NCI-H69 (cell line): ENCODE measurements around the gene UBR3.
A peak's percentile ranks its signal among the peaks of the same experiment; 100 is the strongest.
"Not testable (repeated sequence)": the region's sequence is repeated elsewhere in the genome, so short reads cannot be mapped to it uniquely, and the experiment has no call there.

Experiments used
- DNase-seq: peaks from one replicate; lab custom pipeline; 2025; lab: John Stamatoyannopoulos, UW

Gene UBR3

GRCh38 chr2:169827272-169828140 is at the start of gene UBR3:
UBR3 (plus strand) TSS chr2:169827454; CDS start chr2:169827508, 54 bp downstream.
- peak; percentile 90 for DNase-seq

DNA sequence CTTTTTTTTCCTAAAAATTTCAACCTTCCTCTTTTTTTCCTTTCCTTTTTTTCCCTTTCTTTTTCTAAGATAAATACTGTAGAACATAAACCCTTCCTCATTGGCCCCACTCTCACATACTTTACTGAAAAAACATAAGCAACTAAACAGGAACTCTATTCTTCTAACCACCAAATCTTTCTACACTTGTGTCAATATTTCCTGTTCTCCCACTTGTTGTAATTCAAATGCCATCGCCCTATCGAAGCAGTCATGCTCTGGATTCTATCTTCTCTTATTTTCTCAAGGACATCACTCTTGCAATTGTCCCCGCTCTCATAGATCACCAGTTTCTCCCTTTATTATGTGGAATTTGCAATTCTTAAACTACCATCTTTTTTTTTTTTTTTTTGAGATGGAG is 48.8 kb upstream of the UBR3 start:
- no peak for DNase-seq

DNA sequence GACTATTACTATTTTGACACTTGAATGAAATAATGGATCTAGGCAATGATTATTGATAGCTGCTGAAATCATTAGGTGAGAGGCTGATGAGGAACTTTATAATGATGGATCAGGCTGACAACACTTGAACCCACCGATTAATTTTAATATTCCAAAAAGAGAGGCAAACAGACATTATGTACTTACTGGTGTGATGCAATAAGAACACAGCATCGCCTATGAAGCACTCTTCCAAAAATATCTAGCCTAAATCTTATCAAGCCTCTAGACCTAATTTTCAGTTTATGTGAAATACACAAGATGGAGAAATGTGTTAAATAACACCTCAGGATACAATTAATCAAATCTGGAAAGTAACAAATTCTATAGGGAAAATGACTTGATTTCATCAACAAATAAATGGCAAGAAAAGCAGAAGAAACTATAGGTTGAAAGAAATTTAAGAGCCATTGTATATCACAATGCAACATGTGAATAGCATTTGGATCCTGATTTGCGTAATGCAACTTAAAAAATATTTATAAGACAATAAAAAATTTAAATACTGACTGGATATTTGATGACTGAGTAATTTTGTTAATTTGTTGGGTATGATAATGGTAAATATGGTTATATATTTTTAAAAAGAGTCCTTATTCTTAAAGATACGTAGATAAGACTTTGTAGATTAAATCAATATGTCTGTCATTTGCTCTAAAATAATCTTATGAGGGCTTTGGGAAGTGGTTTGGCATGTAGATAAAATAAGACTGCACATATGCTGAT is 45.8 kb upstream of the UBR3 start:
- no peak for DNase-seq

DNA sequence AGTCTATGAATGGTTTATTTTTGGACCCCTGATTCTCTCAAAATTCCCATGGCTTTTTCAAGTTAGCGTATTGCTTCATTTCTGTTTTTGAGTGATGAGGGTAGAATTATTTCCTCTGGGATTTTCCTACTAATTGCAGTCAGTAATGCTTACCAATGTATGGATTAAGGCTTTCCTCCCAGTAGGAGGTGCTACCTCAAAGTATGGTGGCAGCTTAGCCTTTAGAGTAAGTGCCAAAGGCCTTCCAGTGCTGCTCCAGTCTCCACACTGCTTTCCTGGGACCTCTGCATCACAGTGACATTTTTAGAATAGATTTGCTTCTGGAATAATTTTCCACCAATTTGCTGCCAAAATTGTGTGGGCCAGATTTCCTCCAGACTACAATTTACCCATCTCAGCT is 44.7 kb upstream of the UBR3 start:
- DNase-seq = no peak

DNA sequence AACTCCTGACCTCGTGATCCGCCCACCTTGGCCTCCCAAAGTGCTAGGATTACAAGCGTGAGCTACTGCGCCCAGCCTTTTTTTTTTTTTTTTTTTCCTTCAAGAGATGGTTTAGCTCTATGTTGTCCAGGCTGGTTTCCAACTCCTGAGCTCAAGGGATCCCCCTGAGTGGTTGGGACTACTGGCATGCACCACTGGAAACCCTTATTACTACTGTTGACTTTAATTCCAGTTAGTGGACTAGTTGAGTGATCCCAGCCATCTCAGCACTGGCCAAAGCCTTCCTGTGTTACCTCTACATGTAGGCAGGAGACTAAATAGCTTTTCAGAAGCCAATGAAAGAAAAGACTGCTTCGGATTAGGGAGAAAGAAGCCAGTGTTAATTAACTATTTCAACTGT is 36.7 kb upstream of the UBR3 start:
- DNase-seq = no peak

- no peak for DNase-seq
These were observed 32.1 kb upstream of the UBR3 start for GRCh38 chr2:169795181-169795580.

DNA sequence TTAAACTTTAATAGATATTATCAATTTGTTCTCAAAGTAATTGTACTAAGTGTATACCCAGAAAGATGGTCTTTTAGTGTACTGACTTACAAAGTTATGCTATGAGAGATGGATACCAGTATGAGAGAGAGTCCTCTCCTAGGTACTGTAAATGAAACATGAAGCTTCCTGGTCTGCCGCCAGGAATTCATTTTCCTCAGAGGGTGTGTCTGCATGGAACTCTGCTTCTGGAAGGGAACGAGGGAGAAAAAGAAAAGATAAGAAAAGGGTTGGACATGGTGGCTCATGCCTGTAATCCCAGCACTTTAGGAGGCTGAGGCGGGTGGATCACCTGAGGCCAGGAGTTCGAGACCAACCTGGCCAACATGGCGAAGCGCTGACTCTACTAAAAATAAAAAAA is 30.8 kb upstream of the UBR3 start:
- DNase-seq = peak; percentile 6

DNA sequence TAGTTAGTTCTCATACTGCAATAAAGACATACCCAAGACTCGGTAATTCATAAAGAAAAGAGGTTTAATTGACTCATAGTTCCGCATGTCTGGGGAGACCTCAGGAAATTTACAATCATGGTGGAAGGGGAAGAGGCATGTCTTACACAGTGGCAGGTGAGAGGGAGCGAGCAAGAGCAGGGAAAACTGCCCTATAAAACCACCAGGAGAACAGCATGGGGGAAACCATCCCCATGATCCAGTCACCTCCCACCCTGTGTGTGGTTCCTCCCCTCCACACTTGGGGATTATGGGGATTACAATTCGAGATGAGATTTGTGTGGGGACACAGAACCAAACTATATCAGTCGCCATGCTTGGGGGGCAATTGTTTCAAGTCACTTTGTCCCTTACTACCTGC is 29.7 kb upstream of the UBR3 start:
- no peak for DNase-seq

DNA sequence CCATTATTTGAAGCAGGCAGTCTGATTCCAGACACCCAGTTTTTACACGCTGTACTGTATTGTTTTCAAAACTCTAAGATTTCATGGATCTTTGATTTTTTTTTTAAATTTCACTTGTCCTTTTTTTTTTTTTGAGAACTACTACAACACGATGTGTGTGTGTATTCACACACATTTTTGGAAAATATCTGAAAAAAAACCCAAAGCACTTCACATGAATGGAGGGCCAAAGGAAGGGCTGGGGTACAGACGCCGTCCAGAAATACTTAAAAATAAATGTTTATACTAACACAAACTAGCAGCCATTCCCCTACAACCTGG is 28.9 kb upstream of the UBR3 start:
- DNase-seq = no peak

DNA sequence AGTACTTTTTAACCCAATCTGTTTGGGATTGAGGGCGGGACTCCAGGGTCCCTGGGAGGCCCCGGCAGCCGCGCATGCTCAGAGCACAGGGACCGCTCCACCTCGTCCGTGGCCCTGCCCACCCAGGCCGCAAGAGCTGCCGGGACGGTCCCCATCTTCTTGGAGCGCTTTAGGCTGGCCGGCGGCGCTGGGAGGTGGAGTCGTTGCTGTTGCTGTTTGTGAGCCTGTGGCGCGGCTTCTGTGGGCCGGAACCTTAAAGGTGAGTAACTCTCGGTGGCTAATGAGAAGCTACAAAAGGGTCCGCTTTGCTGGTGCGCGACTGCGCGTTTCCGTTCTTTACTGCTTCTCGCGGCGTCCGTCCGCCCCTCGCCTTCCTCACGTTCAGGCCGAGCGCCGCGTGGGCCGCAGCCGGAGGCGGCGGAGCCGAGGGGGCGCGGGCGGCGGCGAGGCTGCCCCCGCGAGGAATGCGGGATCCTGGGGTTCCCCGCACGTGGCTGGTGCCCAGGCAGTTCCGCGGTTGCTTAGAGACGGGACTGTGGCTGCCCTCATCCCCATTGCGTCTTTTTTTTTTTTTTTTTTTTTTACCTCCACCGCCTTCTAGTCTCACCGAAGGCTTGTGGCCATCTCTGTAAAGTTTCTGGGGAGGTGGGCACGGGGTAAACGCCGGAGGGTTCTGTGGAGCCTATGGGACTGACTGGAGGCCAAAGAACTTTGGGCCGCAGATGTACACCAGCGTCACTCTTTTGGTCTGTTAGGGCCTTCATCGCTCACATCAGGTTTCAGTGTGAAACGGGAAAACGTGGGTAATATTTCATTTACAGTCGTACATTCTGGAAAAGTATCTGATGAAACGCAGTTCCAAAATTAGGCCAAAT is 28.3 kb upstream of the UBR3 start, which contains the start of gene SSB:
SSB (plus strand) TSS at position 154 of the 875 bp plus-strand sequence. CDS start 2,090 bp downstream, outside the sequence.
- DNase-seq = peak; percentile 92

DNA sequence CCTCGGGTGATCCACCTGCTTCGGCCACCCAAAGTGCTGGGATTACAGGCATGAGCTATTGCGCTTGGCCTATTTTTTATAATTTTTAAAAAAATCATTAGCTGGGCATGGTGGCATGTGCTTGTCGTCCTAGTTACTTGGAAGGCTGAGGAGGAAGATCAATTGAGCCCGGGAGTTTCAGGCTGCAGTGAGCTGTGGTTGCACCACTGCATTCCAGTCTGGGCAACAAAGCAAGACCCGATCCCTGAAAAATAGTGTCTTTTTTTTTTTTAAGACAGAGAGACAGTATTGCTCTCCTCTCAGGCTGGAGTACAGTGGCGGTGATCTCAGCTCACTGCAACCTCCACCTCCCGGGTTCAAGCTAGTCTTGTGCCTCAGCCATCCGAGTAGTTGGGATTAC is 23.8 kb upstream of the UBR3 start:
- DNase-seq = no peak

- DNase-seq = no peak
These were observed 20.7 kb upstream of the UBR3 start for GRCh38 chr2:169806586-169806985.

DNA sequence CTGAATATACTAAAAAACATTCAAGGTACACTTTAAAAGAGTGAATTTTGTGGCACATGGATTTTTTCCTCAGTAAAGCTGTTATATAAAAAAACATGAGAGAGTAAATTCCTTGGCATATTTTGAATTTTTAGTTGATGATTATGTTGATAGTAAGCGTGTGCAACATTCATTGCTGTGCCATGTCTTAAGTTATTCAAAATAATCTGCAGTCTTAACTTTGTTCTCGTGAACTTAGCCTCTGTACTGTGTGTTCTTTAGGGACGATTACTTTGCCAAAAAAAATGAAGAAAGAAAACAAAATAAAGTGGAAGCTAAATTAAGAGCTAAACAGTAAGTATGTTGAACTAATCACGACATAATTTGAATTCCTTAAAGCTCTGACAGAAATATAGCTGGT is 19.0 kb upstream of the UBR3 start:
- DNase-seq = no peak

- DNase-seq = no peak
These were observed 11.4 kb upstream of the UBR3 start for GRCh38 chr2:169815849-169816248.

DNA sequence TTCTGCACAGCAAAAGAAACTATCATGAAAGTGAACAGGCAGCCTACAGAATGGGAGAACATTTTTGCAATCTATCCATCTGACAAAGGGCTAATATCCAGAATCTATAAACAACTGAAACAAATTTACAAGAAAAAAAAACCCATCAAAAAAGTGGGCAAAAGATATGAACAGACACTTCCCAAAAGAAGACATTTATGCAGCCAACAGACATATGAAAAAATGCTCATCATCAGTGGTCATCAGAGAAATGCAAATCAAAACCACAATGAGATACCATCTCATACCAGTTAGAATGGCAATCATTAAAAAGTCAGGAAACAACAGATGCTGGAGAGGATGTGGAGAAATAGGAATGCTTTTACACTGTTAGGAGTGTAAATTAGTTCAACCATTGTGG is 10.3 kb upstream of the UBR3 start:
- not testable (repeated sequence) for DNase-seq

DNA sequence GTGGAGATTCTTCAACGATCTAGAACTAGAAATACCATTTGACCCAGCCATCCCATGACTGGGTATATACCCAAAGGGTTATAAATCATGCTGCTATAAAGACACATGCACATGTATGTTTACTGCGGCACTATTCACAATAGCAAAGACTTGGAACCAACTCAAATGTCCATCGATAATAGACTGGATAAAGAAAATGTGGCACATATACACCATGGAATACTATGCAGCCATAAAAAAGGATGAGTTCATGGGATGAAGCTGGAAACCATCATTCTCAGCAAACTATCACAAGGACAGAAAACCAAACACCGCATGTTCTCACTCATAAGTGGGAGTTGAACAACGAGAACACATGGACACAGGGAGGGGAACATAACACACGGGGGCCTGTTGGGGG is 9.9 kb upstream of the UBR3 start:
- not testable (repeated sequence) for DNase-seq

- DNase-seq = peak; percentile 20
These were observed 9.0 kb upstream of the UBR3 start for GRCh38 chr2:169818241-169818640.

DNA sequence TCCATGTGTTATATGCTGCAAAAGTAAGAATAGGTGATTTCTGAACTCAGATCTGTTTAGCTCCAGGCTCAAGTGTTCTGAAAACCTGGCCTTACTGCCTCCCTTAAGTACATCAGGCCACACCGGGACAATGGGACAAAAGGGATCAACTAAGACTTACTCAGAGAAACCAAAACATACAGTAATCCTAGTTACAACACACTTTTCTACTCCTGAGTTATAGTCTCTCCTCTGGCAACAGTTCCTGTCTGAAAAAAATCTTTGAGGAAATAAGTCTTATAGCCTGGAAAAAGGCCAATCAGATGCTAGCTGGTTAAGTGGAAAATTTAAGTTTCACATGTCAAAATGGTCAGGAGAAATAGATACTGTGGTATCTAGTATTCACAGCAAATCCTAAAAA is 8.1 kb upstream of the UBR3 start:
- peak; percentile 63 for DNase-seq

DNA sequence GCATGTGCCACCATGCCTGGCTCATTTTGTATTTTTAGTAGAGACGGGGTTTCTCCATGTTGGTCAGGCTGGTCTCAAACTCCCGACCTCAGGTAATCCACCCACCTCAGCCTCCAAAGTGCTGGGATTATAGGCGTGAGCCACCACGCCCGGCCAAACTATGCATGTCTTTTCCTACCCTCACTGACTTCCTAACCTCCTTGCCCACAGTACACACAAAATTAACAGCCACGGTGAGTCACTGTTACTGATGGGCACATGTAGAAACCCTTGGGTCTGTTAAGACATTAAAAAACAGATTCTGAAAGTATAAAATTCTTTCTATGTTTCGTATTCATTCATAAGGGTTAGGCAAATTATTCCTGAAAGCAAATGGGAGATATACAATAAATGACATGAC is 7.2 kb upstream of the UBR3 start:
- DNase-seq = not testable (repeated sequence)

DNA sequence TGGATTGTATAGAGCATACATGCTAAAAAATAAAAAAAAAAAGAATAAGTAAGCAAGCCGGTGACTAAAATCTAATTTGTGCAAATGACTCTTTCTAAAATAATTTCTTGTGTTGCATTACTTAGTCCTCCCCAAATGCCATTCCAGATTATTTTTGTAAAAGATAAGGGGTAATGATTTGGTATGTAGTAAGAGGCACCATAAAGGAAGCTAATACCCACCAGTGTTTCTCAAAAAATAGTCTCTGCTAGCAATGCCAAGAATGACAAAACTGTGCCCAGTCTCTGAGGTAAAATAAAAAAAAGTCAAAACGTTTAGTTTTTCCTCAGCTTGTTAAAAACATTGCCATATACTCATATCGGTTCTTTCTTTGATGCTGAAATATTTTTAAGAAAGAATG is 5.2 kb upstream of the UBR3 start:
- no peak for DNase-seq

- DNase-seq = no peak
These were observed 4.4 kb upstream of the UBR3 start for GRCh38 chr2:169822785-169823392.

DNA sequence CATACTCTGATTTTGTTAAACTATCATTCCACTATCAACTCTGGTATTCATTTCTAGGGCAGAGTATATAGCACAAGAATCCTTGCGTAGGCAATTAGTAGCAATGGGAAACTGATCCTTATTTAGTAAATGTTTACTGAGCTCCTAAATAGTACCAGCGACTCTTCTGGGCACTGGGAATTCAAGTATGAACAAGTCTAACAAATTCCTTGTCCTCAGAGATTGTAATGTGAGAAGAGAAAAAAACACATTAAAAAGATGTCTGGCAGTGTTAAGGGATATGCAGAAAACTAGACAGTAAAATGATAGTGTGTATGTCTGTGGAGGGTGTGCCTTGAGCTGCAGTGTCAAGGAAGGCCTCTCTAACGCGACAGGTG is 3.3 kb upstream of the UBR3 start:
- no peak for DNase-seq
